ENCODE measurements around the gene GDA.
"Not testable (repeated sequence)": the region's sequence is repeated elsewhere in the genome, so short reads cannot be mapped to it uniquely, and the experiment has no call there.

The GDA gene

DNA sequence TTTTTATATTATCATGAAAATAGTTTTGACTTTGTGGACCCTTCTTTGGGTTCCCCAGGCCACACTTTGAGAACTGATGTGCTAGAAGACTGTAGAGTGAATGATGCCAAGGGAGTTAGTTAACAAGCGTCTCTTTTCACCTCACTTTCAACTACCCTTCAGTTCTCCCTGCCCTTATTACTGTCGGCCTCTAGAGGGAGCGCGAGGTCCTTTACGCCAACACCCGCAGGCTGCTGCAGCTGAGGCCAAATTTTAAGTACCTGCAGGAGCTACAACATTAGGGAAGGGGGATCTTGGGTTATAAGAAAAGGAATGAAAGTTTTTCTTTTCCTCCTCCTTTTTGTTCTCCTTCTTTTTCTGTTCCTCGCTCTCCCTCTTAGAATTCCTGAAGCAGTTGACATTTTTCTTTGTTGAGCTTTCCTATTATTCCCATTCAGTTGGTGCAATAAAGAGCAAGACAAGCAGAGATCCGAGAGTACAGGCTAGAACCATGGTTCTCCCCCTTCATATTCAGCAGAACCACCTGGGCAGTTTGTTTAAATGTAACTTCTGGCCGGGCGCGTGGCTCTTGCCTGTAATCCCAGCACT lies 131.8 kb downstream of the GDA start:
- DNase-seq (ENCODE audit: low spot score) = peak; percentile 66

DNA sequence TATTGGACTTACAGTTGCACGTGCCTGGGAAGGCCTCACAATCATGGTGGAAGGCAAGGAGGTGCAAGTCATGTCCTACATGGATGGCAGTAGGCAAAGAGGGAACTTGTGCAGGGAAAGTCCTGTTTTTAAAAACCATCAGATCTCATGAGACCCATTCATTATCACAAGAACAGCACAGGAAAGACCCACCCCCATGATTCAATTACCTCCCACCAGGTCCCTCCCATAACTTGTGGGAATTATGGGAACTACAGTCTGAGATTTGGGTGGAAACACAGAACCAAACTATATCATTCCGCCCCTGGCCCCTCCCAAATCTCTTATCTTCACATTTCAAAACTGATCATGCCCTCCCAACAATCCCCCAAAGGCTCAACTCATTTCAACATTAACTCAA lies 140.2 kb downstream of the GDA start:
- DNase-seq (ENCODE audit: low spot score) = no peak

DNA sequence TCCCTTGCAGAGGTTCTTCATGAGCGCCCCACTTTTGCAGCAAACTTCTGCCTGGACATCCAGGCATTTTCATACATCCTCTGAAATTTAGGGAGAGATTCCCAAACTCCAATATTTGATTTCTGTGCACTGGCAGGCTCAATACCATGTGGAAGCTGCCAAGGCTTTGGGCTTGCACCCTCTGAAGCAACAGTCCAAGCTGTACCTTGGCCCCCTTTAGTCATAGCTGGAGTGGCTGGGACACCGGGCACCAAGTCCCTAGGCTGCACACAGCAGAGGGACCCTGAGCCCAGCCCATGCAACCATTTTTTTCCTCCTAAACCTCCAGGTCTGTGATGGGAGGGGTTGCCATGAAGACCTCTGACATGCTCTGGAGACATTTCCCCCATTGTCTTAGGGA lies 141.1 kb downstream of the GDA start:
- no peak for DNase-seq (ENCODE audit: low spot score)

DNA sequence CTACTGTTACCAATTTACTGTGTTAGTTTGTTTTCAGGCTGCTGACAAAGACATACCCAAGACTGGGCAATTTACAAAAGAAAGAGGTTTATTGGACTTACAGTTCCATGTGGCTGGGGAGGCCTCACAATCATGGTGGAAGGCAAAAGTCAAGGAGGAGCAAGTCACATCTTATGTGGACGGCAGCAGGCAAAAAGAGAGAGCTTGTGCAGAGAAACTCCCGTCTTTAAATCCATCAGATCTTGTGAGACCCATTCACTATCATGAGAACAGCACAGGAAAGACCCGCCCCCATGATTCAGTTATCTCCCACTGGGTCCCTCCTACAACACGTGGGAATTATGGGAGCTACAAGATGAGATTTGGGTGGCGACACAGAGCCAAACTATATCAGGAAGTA lies 142.3 kb downstream of the GDA start:
- DNase-seq (ENCODE audit: low spot score) = not testable (repeated sequence)

DNA sequence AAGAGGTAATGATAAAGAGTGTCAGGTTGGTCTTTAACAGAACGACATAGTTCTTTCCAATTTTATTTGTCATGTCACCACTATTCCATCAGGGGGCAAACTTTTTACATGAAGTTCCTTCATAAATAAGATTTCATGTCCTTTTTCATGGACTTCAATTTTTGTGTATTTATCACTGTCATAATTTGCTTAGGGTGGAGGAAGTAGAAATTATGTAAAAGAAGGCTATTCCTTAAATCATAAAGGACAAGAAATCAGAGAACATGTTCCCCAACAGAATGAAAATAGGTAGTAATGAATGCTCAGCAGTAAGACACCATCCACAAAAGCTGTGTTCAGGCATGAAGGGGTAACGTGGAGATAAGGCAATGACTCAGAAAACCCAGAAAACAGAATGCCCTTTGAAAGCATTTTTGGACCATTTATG lies 143.0 kb downstream of the GDA start:
- DNase-seq (ENCODE audit: low spot score) = peak; percentile 21

DNA sequence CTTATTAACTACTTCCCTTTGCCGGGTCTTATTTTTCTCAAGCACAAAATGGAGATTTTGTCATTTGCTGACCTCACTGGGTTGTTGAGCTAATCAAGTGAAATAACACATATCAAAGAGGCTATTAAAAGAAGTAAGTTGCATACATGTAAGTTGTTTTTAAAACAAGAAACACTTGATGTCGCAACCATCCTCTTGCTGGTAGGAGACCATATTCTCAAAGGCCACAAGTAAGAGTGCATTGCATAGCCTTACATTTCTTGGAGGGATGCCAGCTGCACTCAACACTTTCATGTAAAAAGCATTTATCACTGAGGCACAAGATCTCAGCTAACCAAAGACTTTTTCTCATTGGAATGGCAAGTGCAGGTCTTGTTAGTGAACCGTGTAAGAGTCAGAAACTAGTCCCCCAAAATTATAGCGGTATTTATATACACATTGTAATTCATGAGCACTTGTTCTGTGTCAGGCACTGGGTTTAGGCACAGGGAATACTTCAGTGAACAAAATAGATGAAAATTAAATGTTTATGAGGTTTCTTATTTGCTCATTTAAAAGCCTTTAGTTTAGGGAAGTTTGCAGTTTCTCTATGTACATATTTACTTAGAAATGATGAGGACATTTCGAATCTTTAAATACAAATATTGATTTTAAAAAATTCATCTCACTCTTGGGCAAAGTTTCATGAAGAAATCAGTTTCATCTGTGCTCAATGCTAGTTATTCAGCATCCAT lies 143.8 kb downstream of the GDA start:
- no peak for DNase-seq (ENCODE audit: low spot score)

DNA sequence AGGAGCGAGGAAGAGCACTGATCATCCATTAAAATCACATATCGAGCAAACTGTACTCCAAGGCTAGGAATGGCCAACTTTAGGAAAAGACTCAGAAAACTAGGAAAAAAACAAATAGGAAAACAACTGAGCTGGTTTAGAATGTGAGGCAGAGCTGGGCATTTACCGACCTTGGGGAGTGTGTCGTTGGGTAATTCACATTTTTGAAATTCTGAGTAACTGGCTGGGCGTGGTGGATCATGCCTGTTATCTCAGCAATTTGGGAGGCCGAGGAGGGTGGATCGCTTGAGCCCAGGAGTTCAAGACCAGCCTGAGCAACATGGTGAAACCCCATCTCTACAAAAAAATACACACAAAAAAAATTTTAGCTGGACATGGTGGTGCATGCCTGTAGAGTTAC lies 145.7 kb downstream of the GDA start:
- DNase-seq (ENCODE audit: low spot score) = no peak

DNA sequence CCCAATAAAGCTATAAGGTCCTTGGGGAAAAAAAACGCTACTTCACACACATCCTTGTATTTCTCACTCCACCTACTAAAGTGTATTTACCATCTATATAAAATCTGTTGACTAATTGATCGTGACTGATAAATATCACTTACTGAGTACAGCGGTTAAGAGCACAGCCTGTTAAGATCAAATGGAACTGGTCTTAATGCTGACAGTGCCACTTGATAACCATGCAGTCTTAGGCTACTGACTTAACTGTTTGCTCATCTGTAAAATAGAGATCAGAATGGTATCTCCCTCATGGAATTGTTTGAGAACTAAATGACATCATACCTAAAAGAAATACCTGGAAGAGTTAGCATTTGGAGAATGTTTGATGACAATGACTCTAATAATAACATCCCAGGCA lies 148.3 kb downstream of the GDA start:
- no peak for DNase-seq (ENCODE audit: low spot score)

DNA sequence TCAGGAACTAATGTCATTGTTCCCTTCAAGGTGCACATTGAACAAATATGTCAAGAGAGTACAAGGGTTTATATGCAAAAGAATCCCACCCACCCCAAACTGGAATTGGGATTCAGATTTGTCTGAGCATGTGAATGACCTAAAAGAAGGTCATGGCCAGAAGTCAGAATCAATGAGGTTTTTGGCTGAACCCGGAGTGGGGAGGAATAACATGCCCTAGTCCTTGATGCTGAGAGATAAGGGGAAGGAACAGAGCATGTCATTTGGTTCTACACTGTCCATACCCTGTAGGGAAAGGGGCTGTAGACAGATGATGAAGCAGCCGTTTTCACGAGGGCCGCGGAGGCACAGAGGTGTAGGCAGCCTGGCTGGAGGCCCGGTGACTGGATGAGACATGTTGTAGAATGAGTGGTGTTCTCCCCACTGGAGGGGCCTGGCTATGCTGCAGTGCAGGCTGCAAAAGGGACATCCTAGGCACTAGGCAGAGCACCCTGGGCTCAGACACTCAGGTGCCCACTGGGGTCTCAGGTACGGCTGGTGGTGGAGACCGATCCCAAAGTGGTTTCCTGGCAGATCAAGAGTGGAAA lies 149.9 kb downstream of the GDA start:
- no peak for DNase-seq (ENCODE audit: low spot score)

DNA sequence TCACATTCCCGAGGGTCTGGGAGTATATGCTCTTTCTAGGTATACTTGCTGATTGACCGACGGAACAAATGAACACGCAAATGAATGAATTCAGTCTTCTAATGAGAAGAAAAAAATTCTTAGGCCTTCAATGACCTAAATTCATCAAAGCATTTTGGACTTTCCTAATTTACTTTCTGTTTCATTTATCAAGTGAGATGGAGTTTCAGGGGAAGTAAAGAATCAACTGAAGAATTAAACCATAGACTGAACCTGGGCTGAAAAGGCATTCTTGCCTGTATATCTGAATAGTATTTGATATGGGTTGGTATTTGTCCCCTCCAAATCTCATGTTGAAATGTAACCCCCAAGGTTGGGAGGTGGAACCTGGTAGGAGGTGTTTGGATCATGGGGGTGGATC lies 151.6 kb downstream of the GDA start:
- no peak for DNase-seq (ENCODE audit: low spot score)

Measured in CD4-positive, alpha-beta T cell treated with Interleukin-6 at 100 ng/mL for 8 hours (primary cell).